SK-N-SH (cell line): ENCODE data around the gene C14orf119. TPM values are rescaled to one million over a fixed set of nuclear protein-coding genes. Genes with fewer than 3 reads are reported as not detected.

Experiments used
- CTCF ChIA-PET: fragments of 300-600, 350-600 bp; formaldehyde crosslinking; extraction: SDS; loops from one replicate; lab custom pipeline; 2021; lab: Yijun Ruan, JAX
- POLR2A ChIA-PET: fragments of 350-600 bp; sonication (Branson Sonifier 250); formaldehyde crosslinking; extraction: SDS; loops from one replicate; lab custom pipeline; 2020; ENCODE audit warnings: antibody characterized with exemption, inconsistent platforms; lab: Yijun Ruan, JAX
- DNase-seq: peaks from one replicate; pipeline ENCODE4 v3.0.0; 2012
- H2AFZ ChIP-seq: fragments of 200-600 bp; sonication (generic); 2 replicates; pipeline ENCODE4 v1.8.1; 2016; ENCODE audit warnings: antibody characterized with exemption, mild to moderate bottlenecking, low read depth
- H3F3A ChIP-seq: fragments of 200-600 bp; sonication (generic); replicated peaks from 2 replicates; pipeline ENCODE3; 2016; ENCODE audit warnings: antibody characterized with exemption, mild to moderate bottlenecking; ENCODE audit not compliant: insufficient read depth
- H3K27ac ChIP-seq, 2 experiments: fragments of 200-500 bp in 1 of 2; fragments of 200-600 bp in 1 of 2; sonication (Bioruptor generic) in 1 of 2; sonication (generic), shearing (Covaris generic) in 1 of 2; 2 replicates each; pipeline versions ENCODE4 v1.5.1 to v1.6.1; 2014 to 2016; ENCODE audit warnings: low read depth in 2 of 2, inconsistent platforms in 1 of 2, low read length in 1 of 2, mild to moderate bottlenecking in 1 of 2, mixed read lengths in 1 of 2
- H3K27me3 ChIP-seq: fragments of 200-600 bp; sonication (generic), shearing (Covaris generic); 2 replicates; pipeline ENCODE4 v1.6.1; 2016; ENCODE audit warnings: mixed run types; ENCODE audit not compliant: insufficient read depth
- H3K36me3 ChIP-seq, 2 experiments: fragments of 200-500 bp in 1 of 2; fragments of 200-600 bp in 1 of 2; sonication (Bioruptor generic) in 1 of 2; sonication (generic) in 1 of 2; replicated peaks in 1 of 2; 2 replicates each; pipeline versions ENCODE3 to v1.5.1; 2014 to 2016; ENCODE audit warnings: low read length in 1 of 2, mild to moderate bottlenecking in 1 of 2; ENCODE audit not compliant: insufficient read depth in 2 of 2, control insufficient read depth in 1 of 2
- H3K4me1 ChIP-seq, 2 experiments: fragments of 200-500 bp in 1 of 2; fragments of 200-600 bp in 1 of 2; sonication (Bioruptor generic) in 1 of 2; sonication (generic), shearing (Covaris generic) in 1 of 2; 2 replicates each; pipeline versions ENCODE4 v1.5.1 to v1.6.1; 2014 to 2016; ENCODE audit warnings: low read depth in 1 of 2, low read length in 1 of 2, mixed run types in 1 of 2; ENCODE audit not compliant: insufficient read depth in 2 of 2, control insufficient read depth in 1 of 2
- H3K4me2 ChIP-seq: fragments of 200-600 bp; sonication (generic), shearing (Covaris generic); 2 replicates; pipeline ENCODE4 v1.6.1; 2017; ENCODE audit warnings: mixed run types
- H3K4me3 ChIP-seq, 2 experiments: fragments of 200-500 bp in 1 of 2; fragments of 200-600 bp in 1 of 2; sonication (Bioruptor generic) in 1 of 2; sonication (generic), shearing (Covaris generic) in 1 of 2; 2 replicates each; pipeline versions ENCODE4 v1.5.1 to v1.8.1; 2014 to 2016; ENCODE audit warnings: low read depth in 2 of 2, inconsistent platforms in 1 of 2, low read length in 1 of 2, mild to moderate bottlenecking in 1 of 2, mixed read lengths in 1 of 2, moderate library complexity in 1 of 2
- H3K79me2 ChIP-seq: fragments of 200-600 bp; sonication (generic); 2 replicates; pipeline ENCODE4 v1.8.1; 2017; ENCODE audit warnings: mild to moderate bottlenecking; ENCODE audit not compliant: insufficient read depth
- H3K9ac ChIP-seq: fragments of 200-600 bp; sonication (generic); 2 replicates; pipeline ENCODE4 v1.6.1; 2017; ENCODE audit warnings: mixed run types
- H3K9me2 ChIP-seq: fragments of 200-600 bp; sonication (generic); 2 replicates; pipeline ENCODE4 v1.6.1; 2017; ENCODE audit warnings: mixed run types
- H3K9me3 ChIP-seq: fragments of 200-600 bp; sonication (generic); 2 replicates; pipeline ENCODE4 v1.6.1; 2017; ENCODE audit warnings: mixed run types, mild to moderate bottlenecking, moderate library complexity
- H4K20me1 ChIP-seq: fragments of 200-600 bp; sonication (generic); 2 replicates; pipeline ENCODE4 v1.6.1; 2017; ENCODE audit warnings: mild to moderate bottlenecking, mixed run types; ENCODE audit not compliant: insufficient read depth
- ELF1 ChIP-seq: IDR thresholded peaks from 2 replicates; pipeline ENCODE4 v1.4.0; 2012
- GABPA ChIP-seq: IDR thresholded peaks from 2 replicates; pipeline ENCODE4 v1.4.0; 2012; ENCODE audit warnings: low read depth, mild to moderate bottlenecking
- JUND ChIP-seq: IDR thresholded peaks from 2 replicates; pipeline ENCODE4 v1.4.0; 2012
- NFIC ChIP-seq: IDR thresholded peaks from 2 replicates; pipeline ENCODE4 v1.4.0; 2012; ENCODE audit warnings: borderline replicate concordance
- NRF1 ChIP-seq: IDR thresholded peaks from 2 replicates; pipeline ENCODE4 v1.6.1; 2012; ENCODE audit warnings: low read depth, mild to moderate bottlenecking, low read length
- TCF12 ChIP-seq: IDR thresholded peaks from 2 replicates; pipeline ENCODE4 v1.4.0; 2012
- WGBS: methylation state at CpG from one replicate; pipeline ENCODE4 v1.1.6; 2017; ENCODE audit warnings: low lambda C conversion rate; 5-methylcytosine and 5-hydroxymethylcytosine counted together
- polyA plus RNA-seq, 3 experiments: library from polyadenylated mRNA; depleted of rRNA; stranded (reverse); fragments of >200 nt; gene quantifications; 2 replicates each; pipeline ENCODE4 v1.2.3, GENCODE V29; 2012
- TF ChIP-seq, protein P1 (sequence below): fragments of 200-600 bp; sonication (generic); IDR thresholded peaks from 2 replicates; pipeline ENCODE4 v1.6.1; 2017; ENCODE audit warnings: antibody characterized with exemption, mild to moderate bottlenecking, moderate library complexity
- TF ChIP-seq, protein P2 (sequence below): IDR thresholded peaks from 2 replicates; pipeline ENCODE4; 2012
- TF ChIP-seq, protein P3 (sequence below): IDR thresholded peaks from 2 replicates; pipeline ENCODE4 v1.4.0; 2012; ENCODE audit warnings: low read depth, borderline replicate concordance

Gene C14orf119
- polyA plus RNA-seq, 1 of the 3 experiments (the other 2 are of a cell fraction), result 55.2 TPM

DNA sequence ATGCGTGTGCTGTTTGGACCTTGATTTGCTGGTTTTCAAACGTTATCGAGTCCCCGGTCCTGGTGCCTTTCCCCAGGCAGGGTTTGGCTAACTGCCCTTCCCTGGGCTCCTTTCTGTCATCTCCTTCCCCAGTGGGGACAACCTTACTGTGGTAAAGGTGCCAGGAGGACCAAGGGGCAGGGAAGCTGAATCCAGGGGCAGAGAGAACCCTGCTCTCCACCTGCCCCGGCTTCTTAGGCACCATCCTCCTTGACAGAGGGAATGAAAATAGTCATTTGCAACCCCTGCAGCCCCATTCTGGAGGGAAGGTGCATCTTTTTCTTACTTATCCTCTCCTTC lies 18.8 kb downstream of the C14orf119 start:
- H3K79me2 ChIP-seq, result no peaks in the 10 kb centered on the region
- no peak overlapping the region for H2AFZ ChIP-seq
- POLR2A ChIA-PET, result interaction anchor here (1.7 kb wide), 1 partner anchor 19 kb away, joined by 6 read pairs; the partner anchor contains the start of genes ACIN1 and C14orf119
- peaks cover 3% of the 10 kb centered on the region for H3F3A ChIP-seq
- peaks cover 11% of the 10 kb centered on the region; the same call in 1 of the 2 replicates for H3K27me3 ChIP-seq
- peaks cover 0 to 14% of the 10 kb centered on the region in 2 experiments; a peak in 3 of 4 replicates for H3K4me1 ChIP-seq
- no peaks in the 10 kb centered on the region for H3K9me2 ChIP-seq
- peak overlapping the region; percentile 74; the same call in 1 of the 2 replicates for H3K4me2 ChIP-seq
- no peaks in the 10 kb centered on the region for H3K9me3 ChIP-seq
- peak overlapping the region in 1 of 2 experiments; percentile 80; a peak in 2 of 4 replicates for H3K27ac ChIP-seq
- DNase-seq, result no peak
- H3K36me3 ChIP-seq, result no peaks in the 10 kb centered on the region
- no peak overlapping the region for H3K4me3 ChIP-seq
- H3K9ac ChIP-seq, result no peak overlapping the region
- TF ChIP-seq, protein P1, sequence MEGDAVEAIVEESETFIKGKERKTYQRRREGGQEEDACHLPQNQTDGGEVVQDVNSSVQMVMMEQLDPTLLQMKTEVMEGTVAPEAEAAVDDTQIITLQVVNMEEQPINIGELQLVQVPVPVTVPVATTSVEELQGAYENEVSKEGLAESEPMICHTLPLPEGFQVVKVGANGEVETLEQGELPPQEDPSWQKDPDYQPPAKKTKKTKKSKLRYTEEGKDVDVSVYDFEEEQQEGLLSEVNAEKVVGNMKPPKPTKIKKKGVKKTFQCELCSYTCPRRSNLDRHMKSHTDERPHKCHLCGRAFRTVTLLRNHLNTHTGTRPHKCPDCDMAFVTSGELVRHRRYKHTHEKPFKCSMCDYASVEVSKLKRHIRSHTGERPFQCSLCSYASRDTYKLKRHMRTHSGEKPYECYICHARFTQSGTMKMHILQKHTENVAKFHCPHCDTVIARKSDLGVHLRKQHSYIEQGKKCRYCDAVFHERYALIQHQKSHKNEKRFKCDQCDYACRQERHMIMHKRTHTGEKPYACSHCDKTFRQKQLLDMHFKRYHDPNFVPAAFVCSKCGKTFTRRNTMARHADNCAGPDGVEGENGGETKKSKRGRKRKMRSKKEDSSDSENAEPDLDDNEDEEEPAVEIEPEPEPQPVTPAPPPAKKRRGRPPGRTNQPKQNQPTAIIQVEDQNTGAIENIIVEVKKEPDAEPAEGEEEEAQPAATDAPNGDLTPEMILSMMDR, result no peak
- TF ChIP-seq NFIC (no peak), NRF1 (no peak), JUND (no peak), TCF12 (no peak), ELF1 (no peak)
- TF ChIP-seq, protein P2, sequence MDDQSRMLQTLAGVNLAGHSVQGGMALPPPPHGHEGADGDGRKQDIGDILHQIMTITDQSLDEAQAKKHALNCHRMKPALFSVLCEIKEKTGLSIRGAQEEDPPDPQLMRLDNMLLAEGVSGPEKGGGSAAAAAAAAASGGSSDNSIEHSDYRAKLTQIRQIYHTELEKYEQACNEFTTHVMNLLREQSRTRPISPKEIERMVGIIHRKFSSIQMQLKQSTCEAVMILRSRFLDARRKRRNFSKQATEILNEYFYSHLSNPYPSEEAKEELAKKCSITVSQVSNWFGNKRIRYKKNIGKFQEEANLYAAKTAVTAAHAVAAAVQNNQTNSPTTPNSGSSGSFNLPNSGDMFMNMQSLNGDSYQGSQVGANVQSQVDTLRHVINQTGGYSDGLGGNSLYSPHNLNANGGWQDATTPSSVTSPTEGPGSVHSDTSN, result no peak
- TF ChIP-seq, protein P3, sequence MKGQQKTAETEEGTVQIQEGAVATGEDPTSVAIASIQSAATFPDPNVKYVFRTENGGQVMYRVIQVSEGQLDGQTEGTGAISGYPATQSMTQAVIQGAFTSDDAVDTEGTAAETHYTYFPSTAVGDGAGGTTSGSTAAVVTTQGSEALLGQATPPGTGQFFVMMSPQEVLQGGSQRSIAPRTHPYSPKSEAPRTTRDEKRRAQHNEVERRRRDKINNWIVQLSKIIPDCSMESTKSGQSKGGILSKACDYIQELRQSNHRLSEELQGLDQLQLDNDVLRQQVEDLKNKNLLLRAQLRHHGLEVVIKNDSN, result no peak
- H4K20me1 ChIP-seq, result no peaks in the 10 kb centered on the region
- CTCF ChIA-PET, result interaction anchor here (1.0 to 19.7 kb wide), 2 partner anchors 10 to 69 kb away, joined by 4 to 495 read pairs; partner anchors contain the start of gene SLC7A8
- WGBS, result 63% methylated on average over 5 of the region's 5 CpGs

DNA sequence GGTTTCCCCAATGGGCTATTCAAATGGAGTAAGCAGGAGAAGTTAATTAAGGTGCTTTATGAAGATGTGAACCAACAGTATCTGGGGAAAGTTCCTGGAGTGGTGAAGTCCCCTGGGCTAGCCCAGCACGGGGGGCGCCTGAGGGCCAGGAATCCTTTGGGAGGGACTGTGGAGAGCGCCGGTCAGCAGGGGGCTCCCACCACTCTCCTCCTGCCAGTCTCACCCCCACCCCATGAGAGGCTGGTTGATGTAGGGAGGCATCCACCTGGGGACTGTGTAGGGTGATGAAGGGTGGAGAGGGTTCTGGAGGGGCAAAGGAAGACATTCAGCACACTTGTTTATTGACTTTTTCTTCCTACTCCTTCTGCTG lies 19.3 kb downstream of the C14orf119 start:
- ChIA-PET POLR2A (no interaction called here), CTCF (interaction anchor here (1.0 to 19.7 kb wide), 2 partner anchors 9 to 69 kb away, joined by 4 to 495 read pairs; partner anchors contain the start of gene SLC7A8)
- WGBS, result 17% methylated on average over 4 of the region's 4 CpGs
- TF ChIP-seq, protein P1, result peak; percentile 28
- TF ChIP-seq GABPA, result no peak
- TF ChIP-seq NRF1, result no peak
- Histone ChIP-seq H3K4me1 (peaks cover 0 to 14% of the 10 kb centered on the region in 2 experiments; a peak in 3 of 4 replicates), H3K27me3 (peaks cover 11% of the 10 kb centered on the region; the same call in 1 of the 2 replicates), H3K9me2 (no peaks in the 10 kb centered on the region), H3F3A (peaks cover 3% of the 10 kb centered on the region), H3K4me3 (no peak overlapping the region), H3K27ac (peak overlapping the region in 1 of 2 experiments; percentile 80; a peak in 2 of 4 replicates), H3K9ac (peak overlapping the region; percentile 28; the same call in 1 of the 2 replicates), H3K36me3 (no peaks in the 10 kb centered on the region), H2AFZ (peak overlapping the region; percentile 7; the same call in 1 of the 2 replicates), H3K79me2 (no peaks in the 10 kb centered on the region), H4K20me1 (no peaks in the 10 kb centered on the region), H3K4me2 (peak overlapping the region; percentile 74), H3K9me3 (no peaks in the 10 kb centered on the region)
- DNase-seq, result no peak
